SK-N-SH treated with all-trans-retinoic acid at 6 μM for 48 hours (cell line): ENCODE data around the gene C6orf89.

Experiments
- ATAC-seq: fragments of 200-7000 bp; cut with Tn5 transposase; 3 replicates; pipeline ENCODE4 v1.9.1; 2020; ENCODE audit warnings: mild to moderate bottlenecking, moderate library complexity
- BACH2 ChIP-seq: fragments of 250-450 bp; sonication (Bioruptor Pico); IDR thresholded peaks from 2 replicates; pipeline ENCODE4 v1.9.0; 2021; ENCODE audit warnings: mild to moderate bottlenecking, borderline replicate concordance
- CSDC2 ChIP-seq: fragments of 250-450 bp; sonication (Bioruptor Pico); IDR thresholded peaks from 2 replicates; pipeline ENCODE4 v1.5.0; 2020; ENCODE audit warnings: mild to moderate bottlenecking, moderate library complexity
- ESRRG ChIP-seq: fragments of 250-450 bp; sonication (Bioruptor Pico); IDR thresholded peaks from 2 replicates; pipeline ENCODE4 v1.6.1; 2021; ENCODE audit warnings: mild to moderate bottlenecking
- ISL1 ChIP-seq: fragments of 250-450 bp; sonication (Bioruptor Pico); IDR thresholded peaks from 2 replicates; pipeline ENCODE4 v2.1.2; 2022; ENCODE audit warnings: mild to moderate bottlenecking, moderate library complexity
- PPARA ChIP-seq: fragments of 250-450 bp; sonication (Bioruptor Pico); IDR thresholded peaks from 2 replicates; pipeline ENCODE4 v1.5.0; 2020; ENCODE audit warnings: mild to moderate bottlenecking, borderline replicate concordance
- RARB ChIP-seq: fragments of 250-450 bp; sonication (Bioruptor Pico); IDR thresholded peaks from 2 replicates; pipeline ENCODE4 v1.8.0; 2021; ENCODE audit warnings: mild to moderate bottlenecking, moderate library complexity
- SNAI2 ChIP-seq: fragments of 250-450 bp; sonication (Bioruptor Pico); IDR thresholded peaks from 2 replicates; pipeline ENCODE4 v1.5.0; 2020; ENCODE audit warnings: mild to moderate bottlenecking, moderate library complexity
- TOX ChIP-seq: fragments of 250-450 bp; sonication (Bioruptor Pico); IDR thresholded peaks from 2 replicates; pipeline ENCODE4 v1.8.0; 2021; ENCODE audit warnings: mild to moderate bottlenecking, moderate library complexity, borderline replicate concordance
- ZC3H10 ChIP-seq: fragments of 250-450 bp; sonication (Bioruptor Pico); IDR thresholded peaks from 2 replicates; pipeline ENCODE4 v1.5.1; 2021; ENCODE audit warnings: mild to moderate bottlenecking, moderate library complexity
- ZFP3 ChIP-seq: fragments of 250-450 bp; sonication (Bioruptor Pico); IDR thresholded peaks from 2 replicates; pipeline ENCODE4 v1.5.0; 2020; ENCODE audit warnings: mild to moderate bottlenecking, moderate library complexity
- ZFP30 ChIP-seq: fragments of 450-650 bp; formaldehyde crosslinking; IDR thresholded peaks from 2 replicates; pipeline ENCODE4 v1.5.0; 2022; ENCODE audit warnings: mild to moderate bottlenecking, moderate library complexity
- ZNF565 ChIP-seq: fragments of 450-650 bp; formaldehyde crosslinking; conservative IDR thresholded peaks from 2 replicates; pipeline ENCODE4 v1.5.0; 2020; ENCODE audit warnings: low read depth, mild to moderate bottlenecking, moderate library complexity
- ZNF70 ChIP-seq: fragments of 450-650 bp; formaldehyde crosslinking; IDR thresholded peaks from 2 replicates; pipeline ENCODE4 v1.5.0; 2020; ENCODE audit warnings: mild to moderate bottlenecking, moderate library complexity
- ZNF8 ChIP-seq: fragments of 450-650 bp; formaldehyde crosslinking; IDR thresholded peaks from 2 replicates; pipeline ENCODE4 v1.5.0; 2020; ENCODE audit warnings: mild to moderate bottlenecking, moderate library complexity
- TF ChIP-seq, protein P1 (sequence below): fragments of 250-450 bp; sonication (Bioruptor Pico); IDR thresholded peaks from 2 replicates; pipeline ENCODE4 v1.5.0; 2020; ENCODE audit warnings: mild to moderate bottlenecking, moderate library complexity
- TF ChIP-seq, protein P2 (sequence below): fragments of 250-450 bp; sonication (Bioruptor Pico); IDR thresholded peaks from 2 replicates; pipeline ENCODE4 v1.5.1; 2020; ENCODE audit warnings: low read depth, mild to moderate bottlenecking, moderate library complexity
- TF ChIP-seq, protein P3 (sequence below): fragments of 250-450 bp; sonication (Bioruptor Pico); IDR thresholded peaks from 2 replicates; pipeline ENCODE4 v1.8.0; 2020; ENCODE audit warnings: mild to moderate bottlenecking, moderate library complexity, borderline replicate concordance
- TF ChIP-seq, protein P4 (sequence below): fragments of 250-450 bp; sonication (Bioruptor Pico); IDR thresholded peaks from 2 replicates; pipeline ENCODE4 v1.5.1; 2021; ENCODE audit warnings: mild to moderate bottlenecking, moderate library complexity
- TF ChIP-seq, protein P5 (sequence below): fragments of 250-450 bp; sonication (Bioruptor Pico); IDR thresholded peaks from 2 replicates; pipeline ENCODE4 v1.8.0; 2021; ENCODE audit warnings: low read depth, mild to moderate bottlenecking, moderate library complexity, borderline replicate concordance

The C6orf89 gene

DNA sequence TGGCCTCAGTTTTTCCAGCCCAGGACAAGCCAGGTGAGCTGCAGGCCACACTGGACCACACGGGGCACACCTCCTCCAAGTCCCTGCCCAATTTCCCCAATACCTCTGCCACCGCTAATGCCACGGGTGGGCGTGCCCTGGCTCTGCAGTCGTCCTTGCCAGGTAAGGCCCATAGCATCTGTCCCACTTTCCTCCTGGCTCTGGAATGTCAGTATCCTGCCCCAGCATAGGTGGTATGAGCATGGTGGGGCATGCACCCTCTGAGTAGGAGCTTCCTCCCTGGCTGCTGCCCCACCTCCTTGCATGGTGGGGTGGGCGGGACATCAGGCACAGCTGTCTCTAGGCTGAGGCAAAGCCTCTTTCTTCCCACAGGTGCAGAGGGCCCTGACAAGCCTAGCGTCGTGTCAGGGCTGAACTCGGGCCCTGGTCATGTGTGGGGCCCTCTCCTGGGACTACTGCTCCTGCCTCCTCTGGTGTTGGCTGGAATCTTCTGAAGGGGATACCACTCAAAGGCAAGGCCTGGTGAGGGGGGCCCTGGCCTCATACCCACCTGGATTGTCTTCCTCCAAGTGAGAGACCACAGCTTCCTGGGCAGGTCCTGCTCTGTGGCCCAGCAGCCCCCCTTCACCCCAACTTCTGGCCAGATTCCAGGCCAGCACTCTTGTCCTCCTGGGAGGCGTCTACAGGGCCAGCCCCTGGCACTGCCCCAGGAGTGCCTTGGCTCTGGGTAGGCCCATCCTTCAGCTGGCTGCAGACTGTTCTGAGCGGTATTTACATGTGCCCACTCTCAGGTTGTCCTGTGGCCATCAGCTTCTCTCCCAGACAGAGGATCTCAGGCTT lies 77.9 kb downstream of the C6orf89 start:
- peak; percentile 62 for ATAC-seq
- TF ChIP-seq BACH2 (CRISPR knock-in tag) (no peak), RARB (CRISPR knock-in tag) (no peak)
- TF ChIP-seq, protein P1, sequence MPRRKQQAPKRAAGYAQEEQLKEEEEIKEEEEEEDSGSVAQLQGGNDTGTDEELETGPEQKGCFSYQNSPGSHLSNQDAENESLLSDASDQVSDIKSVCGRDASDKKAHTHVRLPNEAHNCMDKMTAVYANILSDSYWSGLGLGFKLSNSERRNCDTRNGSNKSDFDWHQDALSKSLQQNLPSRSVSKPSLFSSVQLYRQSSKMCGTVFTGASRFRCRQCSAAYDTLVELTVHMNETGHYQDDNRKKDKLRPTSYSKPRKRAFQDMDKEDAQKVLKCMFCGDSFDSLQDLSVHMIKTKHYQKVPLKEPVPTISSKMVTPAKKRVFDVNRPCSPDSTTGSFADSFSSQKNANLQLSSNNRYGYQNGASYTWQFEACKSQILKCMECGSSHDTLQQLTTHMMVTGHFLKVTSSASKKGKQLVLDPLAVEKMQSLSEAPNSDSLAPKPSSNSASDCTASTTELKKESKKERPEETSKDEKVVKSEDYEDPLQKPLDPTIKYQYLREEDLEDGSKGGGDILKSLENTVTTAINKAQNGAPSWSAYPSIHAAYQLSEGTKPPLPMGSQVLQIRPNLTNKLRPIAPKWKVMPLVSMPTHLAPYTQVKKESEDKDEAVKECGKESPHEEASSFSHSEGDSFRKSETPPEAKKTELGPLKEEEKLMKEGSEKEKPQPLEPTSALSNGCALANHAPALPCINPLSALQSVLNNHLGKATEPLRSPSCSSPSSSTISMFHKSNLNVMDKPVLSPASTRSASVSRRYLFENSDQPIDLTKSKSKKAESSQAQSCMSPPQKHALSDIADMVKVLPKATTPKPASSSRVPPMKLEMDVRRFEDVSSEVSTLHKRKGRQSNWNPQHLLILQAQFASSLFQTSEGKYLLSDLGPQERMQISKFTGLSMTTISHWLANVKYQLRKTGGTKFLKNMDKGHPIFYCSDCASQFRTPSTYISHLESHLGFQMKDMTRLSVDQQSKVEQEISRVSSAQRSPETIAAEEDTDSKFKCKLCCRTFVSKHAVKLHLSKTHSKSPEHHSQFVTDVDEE = no peak

DNA sequence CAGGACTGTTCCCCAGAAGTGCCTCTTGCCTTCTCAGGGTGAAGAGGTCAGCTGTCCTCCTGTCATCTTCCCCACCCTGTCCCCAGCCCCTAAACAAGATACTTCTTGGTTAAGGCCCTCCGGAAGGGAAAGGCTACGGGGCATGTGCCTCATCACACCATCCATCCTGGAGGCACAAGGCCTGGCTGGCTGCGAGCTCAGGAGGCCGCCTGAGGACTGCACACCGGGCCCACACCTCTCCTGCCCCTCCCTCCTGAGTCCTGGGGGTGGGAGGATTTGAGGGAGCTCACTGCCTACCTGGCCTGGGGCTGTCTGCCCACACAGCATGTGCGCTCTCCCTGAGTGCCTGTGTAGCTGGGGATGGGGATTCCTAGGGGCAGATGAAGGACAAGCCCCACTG lies 78.6 kb downstream of the C6orf89 start:
- ATAC-seq = peak; percentile 11
- TF ChIP-seq RARB (CRISPR knock-in tag) (no peak), PPARA (CRISPR knock-in tag) (no peak), ZFP30 (CRISPR knock-in tag) (no peak), SNAI2 (CRISPR knock-in tag) (no peak), ZNF565 (CRISPR knock-in tag) (no peak)
- TF ChIP-seq, protein P2, sequence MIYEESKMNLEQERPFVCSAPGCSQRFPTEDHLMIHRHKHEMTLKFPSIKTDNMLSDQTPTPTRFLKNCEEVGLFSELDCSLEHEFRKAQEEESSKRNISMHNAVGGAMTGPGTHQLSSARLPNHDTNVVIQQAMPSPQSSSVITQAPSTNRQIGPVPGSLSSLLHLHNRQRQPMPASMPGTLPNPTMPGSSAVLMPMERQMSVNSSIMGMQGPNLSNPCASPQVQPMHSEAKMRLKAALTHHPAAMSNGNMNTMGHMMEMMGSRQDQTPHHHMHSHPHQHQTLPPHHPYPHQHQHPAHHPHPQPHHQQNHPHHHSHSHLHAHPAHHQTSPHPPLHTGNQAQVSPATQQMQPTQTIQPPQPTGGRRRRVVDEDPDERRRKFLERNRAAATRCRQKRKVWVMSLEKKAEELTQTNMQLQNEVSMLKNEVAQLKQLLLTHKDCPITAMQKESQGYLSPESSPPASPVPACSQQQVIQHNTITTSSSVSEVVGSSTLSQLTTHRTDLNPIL (CRISPR knock-in tag) = no peak

DNA sequence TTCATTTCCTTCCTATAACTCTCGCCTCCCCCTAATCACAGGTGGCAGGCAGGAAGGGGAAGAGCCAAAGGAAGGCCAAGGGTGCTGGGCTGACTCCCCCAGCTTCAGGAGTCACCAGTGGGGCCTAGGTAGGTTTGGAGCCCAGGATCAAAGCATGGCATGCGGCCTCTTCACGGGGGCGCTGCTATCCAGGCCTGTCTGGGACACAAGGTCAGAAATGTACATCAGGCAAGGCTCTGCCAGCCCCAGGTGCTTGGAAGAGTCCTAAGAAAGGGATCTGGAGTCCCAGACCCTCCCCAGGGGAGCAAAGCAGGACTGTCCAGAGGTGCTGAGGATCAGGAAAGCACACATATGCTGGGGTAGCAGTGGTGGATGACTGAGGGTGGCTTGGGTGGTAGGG lies 79.2 kb downstream of the C6orf89 start:
- no peak for TF ChIP-seq ZFP3 (CRISPR knock-in tag)
- no peak for TF ChIP-seq ZNF70
- no peak for TF ChIP-seq CSDC2 (CRISPR knock-in tag)
- TF ChIP-seq BACH2 (CRISPR knock-in tag) = no peak
- no peak for TF ChIP-seq ISL1 (CRISPR knock-in tag)
- TF ChIP-seq TOX = no peak
- TF ChIP-seq ZNF8 (CRISPR knock-in tag) = no peak
- TF ChIP-seq, protein P3, sequence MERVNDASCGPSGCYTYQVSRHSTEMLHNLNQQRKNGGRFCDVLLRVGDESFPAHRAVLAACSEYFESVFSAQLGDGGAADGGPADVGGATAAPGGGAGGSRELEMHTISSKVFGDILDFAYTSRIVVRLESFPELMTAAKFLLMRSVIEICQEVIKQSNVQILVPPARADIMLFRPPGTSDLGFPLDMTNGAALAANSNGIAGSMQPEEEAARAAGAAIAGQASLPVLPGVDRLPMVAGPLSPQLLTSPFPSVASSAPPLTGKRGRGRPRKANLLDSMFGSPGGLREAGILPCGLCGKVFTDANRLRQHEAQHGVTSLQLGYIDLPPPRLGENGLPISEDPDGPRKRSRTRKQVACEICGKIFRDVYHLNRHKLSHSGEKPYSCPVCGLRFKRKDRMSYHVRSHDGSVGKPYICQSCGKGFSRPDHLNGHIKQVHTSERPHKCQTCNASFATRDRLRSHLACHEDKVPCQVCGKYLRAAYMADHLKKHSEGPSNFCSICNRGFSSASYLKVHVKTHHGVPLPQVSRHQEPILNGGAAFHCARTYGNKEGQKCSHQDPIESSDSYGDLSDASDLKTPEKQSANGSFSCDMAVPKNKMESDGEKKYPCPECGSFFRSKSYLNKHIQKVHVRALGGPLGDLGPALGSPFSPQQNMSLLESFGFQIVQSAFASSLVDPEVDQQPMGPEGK = no peak
- no peak for TF ChIP-seq SNAI2 (CRISPR knock-in tag)
- TF ChIP-seq, protein P4, sequence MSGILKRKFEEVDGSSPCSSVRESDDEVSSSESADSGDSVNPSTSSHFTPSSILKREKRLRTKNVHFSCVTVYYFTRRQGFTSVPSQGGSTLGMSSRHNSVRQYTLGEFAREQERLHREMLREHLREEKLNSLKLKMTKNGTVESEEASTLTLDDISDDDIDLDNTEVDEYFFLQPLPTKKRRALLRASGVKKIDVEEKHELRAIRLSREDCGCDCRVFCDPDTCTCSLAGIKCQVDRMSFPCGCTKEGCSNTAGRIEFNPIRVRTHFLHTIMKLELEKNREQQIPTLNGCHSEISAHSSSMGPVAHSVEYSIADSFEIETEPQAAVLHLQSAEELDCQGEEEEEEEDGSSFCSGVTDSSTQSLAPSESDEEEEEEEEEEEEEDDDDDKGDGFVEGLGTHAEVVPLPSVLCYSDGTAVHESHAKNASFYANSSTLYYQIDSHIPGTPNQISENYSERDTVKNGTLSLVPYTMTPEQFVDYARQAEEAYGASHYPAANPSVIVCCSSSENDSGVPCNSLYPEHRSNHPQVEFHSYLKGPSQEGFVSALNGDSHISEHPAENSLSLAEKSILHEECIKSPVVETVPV = no peak
- no peak for TF ChIP-seq PPARA (CRISPR knock-in tag)
- TF ChIP-seq ZFP30 (CRISPR knock-in tag) = no peak
- TF ChIP-seq, protein P5, sequence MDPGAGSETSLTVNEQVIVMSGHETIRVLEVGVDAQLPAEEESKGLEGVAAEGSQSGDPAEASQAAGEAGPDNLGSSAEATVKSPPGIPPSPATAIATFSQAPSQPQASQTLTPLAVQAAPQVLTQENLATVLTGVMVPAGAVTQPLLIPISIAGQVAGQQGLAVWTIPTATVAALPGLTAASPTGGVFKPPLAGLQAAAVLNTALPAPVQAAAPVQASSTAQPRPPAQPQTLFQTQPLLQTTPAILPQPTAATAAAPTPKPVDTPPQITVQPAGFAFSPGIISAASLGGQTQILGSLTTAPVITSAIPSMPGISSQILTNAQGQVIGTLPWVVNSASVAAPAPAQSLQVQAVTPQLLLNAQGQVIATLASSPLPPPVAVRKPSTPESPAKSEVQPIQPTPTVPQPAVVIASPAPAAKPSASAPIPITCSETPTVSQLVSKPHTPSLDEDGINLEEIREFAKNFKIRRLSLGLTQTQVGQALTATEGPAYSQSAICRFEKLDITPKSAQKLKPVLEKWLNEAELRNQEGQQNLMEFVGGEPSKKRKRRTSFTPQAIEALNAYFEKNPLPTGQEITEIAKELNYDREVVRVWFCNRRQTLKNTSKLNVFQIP (CRISPR knock-in tag) = no peak
- no peak for TF ChIP-seq ESRRG (CRISPR knock-in tag)
- TF ChIP-seq, protein P2 (CRISPR knock-in tag) = no peak
- no peak for TF ChIP-seq ZNF565 (CRISPR knock-in tag)
- TF ChIP-seq ZC3H10 (CRISPR knock-in tag) = no peak
- TF ChIP-seq RARB (CRISPR knock-in tag) = no peak
- ATAC-seq = no peak
